ENCODE results near the gene MICALL1. TPM values are rescaled to one million over a fixed set of nuclear protein-coding genes. Genes with fewer than 3 reads are reported as not detected.
"Not testable (repeated sequence)": the region's sequence is repeated elsewhere in the genome, so short reads cannot be mapped to it uniquely, and the experiment has no call there.

Gene MICALL1
- total RNA-seq, 2 experiments from 2014 or later: 14.2 to 16.6 TPM

DNA sequence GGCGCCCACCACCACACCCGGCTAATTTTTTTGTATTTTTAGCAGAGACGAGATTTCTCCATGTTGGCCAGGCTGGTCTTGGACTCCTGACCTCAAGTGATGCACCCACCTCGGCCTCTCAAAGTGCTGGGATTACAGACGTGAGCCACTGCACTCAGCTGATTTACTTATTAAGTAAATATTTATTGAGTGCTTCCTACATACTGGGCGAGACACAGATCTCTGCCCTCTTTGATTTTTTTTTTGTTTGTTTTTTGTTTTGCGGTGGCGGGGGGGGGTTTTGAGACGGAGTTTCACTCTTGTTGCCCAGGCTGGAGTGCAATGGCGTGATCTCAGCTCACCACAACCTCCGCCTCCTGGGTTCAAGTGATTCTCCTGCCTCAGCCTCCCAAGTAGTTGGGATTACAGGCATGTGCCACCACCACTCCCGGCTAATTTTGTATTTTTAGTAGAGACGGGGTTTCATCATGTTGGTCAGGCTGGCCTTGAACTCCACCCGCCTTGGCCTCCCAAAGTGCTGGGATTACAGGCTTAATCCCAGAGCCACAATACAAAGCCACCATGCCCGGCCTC lies 49.8 kb downstream of the MICALL1 start:
- DNase-seq, H3K9me3 Mint-ChIP-seq, H3K27ac Mint-ChIP-seq, H3K4me3 Mint-ChIP-seq: not testable (repeated sequence)
- Mint-ChIP-seq H3K4me1 (peaks cover 26% of the 10 kb centered on the region), H3K27me3 (peaks cover 16% of the 10 kb centered on the region), H3K36me3 (peaks cover 24% of the 10 kb centered on the region)

DNA sequence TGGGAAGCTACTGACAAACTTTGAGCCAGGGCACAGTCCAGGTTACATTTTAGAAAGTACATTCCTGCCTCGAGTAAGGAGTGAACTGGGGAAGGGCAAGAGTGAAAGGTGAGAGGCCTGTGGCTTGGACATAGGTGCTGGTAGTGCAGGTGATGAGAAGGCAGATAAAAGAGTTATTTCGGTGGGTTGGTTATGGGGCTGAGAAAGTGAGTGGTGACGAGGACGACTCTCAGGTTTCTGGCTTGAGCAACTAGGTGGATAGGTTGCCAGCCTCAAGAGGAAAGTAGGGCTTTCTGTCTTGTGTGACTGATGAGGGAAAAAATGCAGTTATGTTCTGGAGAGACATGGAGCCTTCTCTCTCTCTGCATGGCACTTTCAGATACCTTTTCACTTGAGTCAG lies 51.1 kb downstream of the MICALL1 start:
- Mint-ChIP-seq H3K36me3 (peaks cover 29% of the 10 kb centered on the region), H3K4me3 (no peak overlapping the region), H3K27me3 (peaks cover 7% of the 10 kb centered on the region), H3K9me3 (no peaks in the 10 kb centered on the region), H3K27ac (no peak overlapping the region), H3K4me1 (peaks cover 24% of the 10 kb centered on the region)
- no peak for DNase-seq

DNA sequence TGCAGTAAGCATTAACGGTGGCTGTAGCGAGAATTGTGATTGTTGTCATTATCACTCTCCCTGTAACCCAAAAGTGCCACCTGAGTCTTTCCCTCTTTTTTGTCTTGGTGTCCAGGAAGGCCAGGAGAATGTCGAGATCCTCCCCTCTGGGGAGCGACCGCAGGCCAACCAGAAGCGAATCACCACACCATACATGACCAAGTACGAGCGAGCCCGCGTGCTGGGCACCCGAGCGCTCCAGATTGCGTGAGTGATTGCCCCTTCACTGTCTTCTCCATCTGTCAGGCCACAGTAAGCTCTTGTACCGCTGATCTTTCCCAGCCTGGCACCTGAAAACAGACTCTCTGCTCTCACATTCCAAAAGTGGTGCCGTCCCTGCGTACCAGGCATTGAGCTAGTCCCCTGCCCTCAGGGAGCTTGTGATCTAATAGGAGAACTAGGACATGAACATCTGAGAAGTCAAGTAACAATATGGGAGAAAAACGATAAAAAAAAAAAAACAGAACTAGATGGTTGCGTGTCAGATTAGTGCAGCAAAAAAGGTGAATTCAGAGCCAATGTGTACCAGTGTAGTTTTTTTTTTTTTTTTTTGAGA lies 53.2 kb downstream of the MICALL1 start:
- Mint-ChIP-seq H3K36me3 (peaks cover 33% of the 10 kb centered on the region), H3K4me3 (no peak overlapping the region), H3K27me3 (no peaks in the 10 kb centered on the region), H3K27ac (no peak overlapping the region), H3K9me3 (no peaks in the 10 kb centered on the region), H3K4me1 (peaks cover 17% of the 10 kb centered on the region)
- no peak for DNase-seq

DNA sequence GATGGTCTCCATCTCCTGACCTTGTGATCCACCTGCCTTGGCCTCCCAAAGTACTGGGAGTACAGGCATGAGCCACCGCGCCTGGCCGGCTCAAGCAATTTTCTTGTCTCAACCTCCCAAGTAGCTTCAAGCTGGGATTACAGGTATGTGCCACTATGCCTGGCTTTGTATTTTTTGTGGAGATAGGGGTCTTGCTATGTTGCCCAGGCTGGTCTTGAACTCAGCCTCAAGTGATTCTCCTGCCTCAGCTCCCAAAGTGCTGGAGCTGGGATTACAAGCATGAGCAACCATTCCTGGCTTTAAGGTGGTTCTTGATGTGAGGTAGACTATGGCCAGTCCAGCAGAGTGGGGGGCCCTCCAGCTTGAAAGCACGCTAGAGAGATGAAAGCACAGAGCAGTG lies 55.0 kb downstream of the MICALL1 start:
- Mint-ChIP-seq H3K4me1 (peaks cover 13% of the 10 kb centered on the region), H3K9me3 (no peaks in the 10 kb centered on the region), H3K36me3 (peaks cover 36% of the 10 kb centered on the region), H3K27ac (no peak overlapping the region), H3K27me3 (no peaks in the 10 kb centered on the region), H3K4me3 (no peak overlapping the region)
- DNase-seq: no peak

DNA sequence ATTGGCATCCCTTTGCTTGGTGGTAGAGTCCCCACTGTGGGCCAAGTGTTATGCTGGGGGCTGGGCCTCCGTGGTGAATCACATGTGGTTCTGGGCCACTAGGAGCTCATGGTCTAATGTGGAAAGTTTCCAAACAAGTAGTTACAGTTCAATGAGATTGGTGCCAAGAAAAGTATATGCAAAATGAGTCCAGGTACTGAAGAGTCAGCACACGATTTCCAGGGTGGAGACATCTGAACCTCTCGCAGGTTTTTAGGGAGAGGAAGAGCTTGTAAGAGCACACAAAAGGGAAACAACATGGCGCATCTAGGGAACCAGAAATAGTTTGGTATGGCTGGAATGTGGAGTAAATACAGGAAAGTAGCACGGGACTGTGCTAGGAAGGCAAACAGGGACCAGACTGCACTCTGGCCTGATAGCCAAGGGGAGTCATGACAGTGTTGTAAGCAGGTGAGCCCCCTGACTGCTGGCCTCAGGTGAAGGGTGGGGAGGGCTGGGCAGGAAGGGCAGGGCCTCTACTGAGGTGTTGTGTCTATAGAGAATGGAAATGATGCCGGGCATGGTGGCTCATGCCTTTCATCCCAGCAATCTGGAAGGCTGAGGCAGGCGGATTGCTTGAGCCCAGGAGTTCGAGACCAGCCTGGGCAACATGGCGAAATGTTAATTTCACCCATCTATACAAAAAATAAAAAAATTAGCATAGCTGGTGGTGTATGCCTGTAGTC lies 60.0 kb downstream of the MICALL1 start:
- DNase-seq: no peak
- Mint-ChIP-seq H3K27ac (no peak overlapping the region), H3K27me3 (no peaks in the 10 kb centered on the region), H3K4me1 (peaks cover 4% of the 10 kb centered on the region), H3K36me3 (peaks cover 21% of the 10 kb centered on the region), H3K4me3 (no peak overlapping the region), H3K9me3 (no peaks in the 10 kb centered on the region)

DNA sequence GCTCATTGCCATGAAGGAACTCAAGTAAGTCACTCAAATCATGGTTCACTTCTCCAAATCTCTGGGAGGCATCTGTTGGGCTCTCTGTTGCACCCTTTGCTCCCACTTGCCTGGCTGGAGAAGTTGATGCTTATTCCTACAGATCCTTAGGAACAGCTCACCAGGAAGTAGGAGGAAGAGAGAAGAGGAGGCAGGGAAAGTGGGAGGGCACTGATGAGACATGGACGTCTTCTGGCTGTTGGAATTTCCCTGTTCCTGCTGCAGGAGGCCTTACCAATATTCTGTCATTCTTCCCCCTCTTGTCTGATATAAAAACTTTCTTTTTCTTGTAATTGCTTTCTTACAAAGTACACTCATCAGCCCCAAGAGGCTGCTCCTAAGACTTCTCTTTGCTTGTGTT lies 61.0 kb downstream of the MICALL1 start:
- no peak for DNase-seq
- Mint-ChIP-seq H3K4me3 (no peak overlapping the region), H3K4me1 (peaks cover 4% of the 10 kb centered on the region), H3K36me3 (peaks cover 18% of the 10 kb centered on the region), H3K27ac (no peak overlapping the region), H3K9me3 (no peaks in the 10 kb centered on the region), H3K27me3 (no peaks in the 10 kb centered on the region)

DNA sequence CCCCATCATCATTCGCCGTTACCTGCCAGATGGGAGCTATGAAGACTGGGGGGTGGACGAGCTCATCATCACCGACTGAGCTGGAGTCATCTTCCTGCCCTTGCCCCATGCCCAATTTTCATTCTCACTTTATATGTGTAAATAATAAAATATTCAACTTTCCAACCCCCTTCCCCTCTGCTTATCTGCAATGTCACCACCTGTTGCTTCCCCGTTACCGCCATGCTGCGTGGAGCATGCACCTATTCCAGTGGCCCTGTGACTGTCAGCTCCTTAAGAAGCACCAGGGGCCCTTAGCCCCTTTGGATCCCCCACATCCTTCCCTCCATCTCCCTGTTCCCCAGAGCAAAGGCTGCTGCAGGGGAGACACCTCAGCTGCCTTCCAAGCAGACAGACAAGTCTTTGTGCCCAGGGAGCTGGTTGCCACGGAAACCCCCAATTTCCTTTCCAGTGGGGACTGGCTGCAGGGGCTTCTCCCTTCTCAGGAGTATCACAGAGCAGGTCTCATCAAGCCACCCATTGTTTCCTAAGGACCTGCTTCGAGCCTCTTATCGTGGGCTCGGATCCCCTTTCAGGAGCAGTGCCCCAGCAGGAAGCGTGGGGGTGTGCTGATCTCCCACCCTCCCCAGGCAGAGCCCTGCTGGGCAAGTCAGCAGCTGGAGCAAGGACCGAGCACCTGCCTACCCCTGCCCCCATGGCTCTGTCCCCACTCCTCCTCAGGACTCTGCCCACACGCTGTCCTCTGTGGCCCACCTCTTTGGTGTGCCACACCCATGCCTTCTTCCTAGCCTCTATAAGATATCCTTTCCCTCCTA lies 61.7 kb downstream of the MICALL1 start:
- Mint-ChIP-seq H3K27me3 (no peaks in the 10 kb centered on the region), H3K4me1 (peaks cover 4% of the 10 kb centered on the region), H3K4me3 (no peak overlapping the region), H3K27ac (no peak overlapping the region), H3K36me3 (peaks cover 16% of the 10 kb centered on the region), H3K9me3 (no peaks in the 10 kb centered on the region)
- DNase-seq: no peak

DNA sequence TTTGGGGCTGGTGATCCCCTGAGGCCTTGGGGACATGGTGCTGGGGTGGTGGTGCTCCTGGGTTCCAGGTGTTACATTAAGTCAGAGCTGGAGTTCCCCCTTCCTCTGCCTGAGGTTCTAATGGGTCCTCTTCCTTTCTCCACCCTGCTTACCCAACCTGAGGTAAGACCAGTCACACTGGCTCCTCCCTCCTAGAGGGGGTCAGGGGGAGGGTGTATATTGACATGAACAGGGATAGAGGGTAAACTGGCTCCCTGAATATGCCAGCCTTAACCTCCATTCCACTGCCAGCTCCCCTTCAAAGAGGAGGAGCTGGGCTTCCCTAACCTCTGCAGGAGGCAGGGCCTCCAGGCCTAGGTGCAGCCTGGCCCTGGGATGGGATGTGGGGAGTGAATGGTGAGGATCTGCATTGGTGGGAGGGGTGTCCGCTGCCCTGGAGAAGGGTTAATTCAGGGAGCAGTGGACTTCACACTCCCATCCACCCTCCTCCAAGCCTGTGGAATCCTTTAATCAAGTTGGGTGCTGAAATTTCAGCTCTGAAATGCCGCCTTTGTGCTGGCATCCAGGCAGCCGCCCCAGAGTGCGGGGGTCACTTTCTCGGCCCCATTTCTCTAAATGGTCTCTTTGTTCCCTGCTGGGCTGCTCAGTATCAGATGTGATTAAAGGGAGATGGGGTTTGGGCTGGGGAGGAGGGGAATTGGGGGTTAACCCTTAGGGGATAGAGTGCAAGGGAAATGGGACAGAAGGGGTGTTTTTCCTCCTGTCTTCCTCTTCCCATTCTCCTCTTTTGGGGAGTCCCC lies 62.6 kb downstream of the MICALL1 start:
- Mint-ChIP-seq H3K4me3 (no peak overlapping the region), H3K27ac (no peak overlapping the region), H3K36me3 (peaks cover 16% of the 10 kb centered on the region), H3K27me3 (no peaks in the 10 kb centered on the region), H3K4me1 (peaks cover 4% of the 10 kb centered on the region), H3K9me3 (no peaks in the 10 kb centered on the region)
- no peak for DNase-seq

DNA sequence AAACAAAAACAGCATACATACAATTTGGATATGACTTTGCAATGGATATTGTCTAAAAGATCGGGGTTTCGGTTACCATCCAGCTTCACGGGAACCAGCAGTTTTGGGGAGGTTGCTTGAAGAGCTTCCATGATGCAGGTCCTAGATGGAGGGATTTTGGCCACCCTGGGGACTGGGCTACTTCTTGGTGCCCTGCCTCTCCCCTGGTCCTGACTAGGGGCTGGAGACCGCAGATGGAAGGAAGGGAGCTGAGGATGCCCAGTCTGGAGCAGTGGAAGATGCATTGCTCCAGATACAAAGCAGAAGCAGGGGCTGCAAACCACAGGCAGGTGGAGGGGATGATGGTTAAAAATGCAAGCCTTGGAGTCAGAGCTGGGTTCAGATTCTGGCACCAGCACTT lies 64.8 kb downstream of the MICALL1 start:
- Mint-ChIP-seq H3K27me3 (no peaks in the 10 kb centered on the region), H3K4me3 (no peak overlapping the region), H3K4me1 (no peaks in the 10 kb centered on the region), H3K27ac (no peak overlapping the region), H3K36me3 (peaks cover 10% of the 10 kb centered on the region), H3K9me3 (no peaks in the 10 kb centered on the region)
- DNase-seq: no peak

DNA sequence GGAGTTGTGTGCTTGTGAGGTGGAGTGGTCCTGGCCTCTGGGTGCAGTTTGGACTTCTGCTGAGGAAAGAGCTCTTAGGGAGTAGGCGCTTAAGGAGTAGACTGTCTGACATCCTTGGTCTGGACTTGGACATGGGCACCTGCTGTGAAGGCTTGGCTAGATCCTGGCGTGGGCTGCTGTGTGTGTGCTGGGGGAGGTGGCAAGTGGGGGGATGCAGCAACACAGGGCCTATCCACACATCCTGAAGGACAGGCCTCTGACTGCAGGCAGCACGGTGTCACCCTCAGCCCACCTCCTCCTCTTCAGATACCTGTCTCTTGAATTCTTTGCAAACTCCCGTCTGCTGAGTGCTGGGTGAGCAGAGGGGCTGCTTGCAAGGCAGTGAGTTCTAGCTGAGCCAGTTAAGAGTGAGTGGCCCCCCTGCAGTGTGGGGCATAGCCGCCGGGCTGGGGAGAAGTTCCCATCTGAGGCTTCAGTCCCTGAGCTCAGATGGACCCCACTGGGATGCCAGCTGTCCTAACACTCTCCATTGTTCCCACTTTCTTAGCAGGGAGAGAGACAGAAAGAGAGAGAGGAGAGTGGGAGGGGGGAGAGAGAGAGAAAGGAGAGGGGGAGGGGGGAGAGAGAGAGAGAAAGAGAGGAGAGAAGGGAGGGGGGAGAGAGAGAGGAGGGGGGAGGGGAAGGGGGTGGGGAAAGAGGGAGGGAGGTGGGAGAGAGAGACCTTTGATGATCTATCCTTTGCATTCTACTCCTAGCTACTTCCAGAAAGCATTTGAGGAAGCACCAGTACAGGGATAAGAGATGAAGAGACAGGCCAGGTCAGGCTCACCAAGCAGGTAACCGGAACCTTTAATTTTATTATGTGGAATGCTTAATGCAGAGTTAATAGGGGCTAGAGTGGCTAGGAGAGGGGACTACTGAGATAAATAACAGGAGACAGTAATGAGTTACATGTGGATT lies 65.7 kb downstream of the MICALL1 start:
- Mint-ChIP-seq H3K9me3 (no peaks in the 10 kb centered on the region), H3K4me1 (no peaks in the 10 kb centered on the region), H3K27ac (no peak overlapping the region), H3K4me3 (no peak overlapping the region), H3K27me3 (no peaks in the 10 kb centered on the region), H3K36me3 (peaks cover 10% of the 10 kb centered on the region)
- no peak for DNase-seq

DNA sequence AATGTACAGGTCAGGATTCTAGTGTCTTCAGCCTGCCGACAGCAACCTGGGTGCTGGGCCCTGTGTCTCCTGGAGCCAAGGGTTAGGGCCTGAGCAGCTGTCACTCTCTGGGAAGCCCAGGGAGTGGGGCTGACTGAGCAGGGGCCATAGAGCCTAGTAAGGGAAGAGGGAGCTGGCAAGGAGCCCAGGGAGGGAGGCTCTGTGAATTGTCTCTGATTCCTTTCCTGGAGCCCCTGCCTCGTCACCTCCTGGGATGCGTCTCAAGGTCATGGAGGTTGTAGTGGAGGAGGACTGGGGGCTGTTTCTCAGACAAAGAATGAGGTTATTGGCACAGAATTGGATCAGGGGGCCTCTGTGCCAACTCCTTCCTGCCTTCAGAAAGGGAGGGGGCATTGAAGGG lies 66.4 kb downstream of the MICALL1 start:
- no peak overlapping the region for H3K27ac Mint-ChIP-seq
- no peaks in the 10 kb centered on the region for H3K4me1 Mint-ChIP-seq
- H3K9me3 Mint-ChIP-seq: no peaks in the 10 kb centered on the region
- H3K36me3 Mint-ChIP-seq: peaks cover 8% of the 10 kb centered on the region
- no peak overlapping the region for H3K4me3 Mint-ChIP-seq
- no peaks in the 10 kb centered on the region for H3K27me3 Mint-ChIP-seq
- DNase-seq: no peak

DNA sequence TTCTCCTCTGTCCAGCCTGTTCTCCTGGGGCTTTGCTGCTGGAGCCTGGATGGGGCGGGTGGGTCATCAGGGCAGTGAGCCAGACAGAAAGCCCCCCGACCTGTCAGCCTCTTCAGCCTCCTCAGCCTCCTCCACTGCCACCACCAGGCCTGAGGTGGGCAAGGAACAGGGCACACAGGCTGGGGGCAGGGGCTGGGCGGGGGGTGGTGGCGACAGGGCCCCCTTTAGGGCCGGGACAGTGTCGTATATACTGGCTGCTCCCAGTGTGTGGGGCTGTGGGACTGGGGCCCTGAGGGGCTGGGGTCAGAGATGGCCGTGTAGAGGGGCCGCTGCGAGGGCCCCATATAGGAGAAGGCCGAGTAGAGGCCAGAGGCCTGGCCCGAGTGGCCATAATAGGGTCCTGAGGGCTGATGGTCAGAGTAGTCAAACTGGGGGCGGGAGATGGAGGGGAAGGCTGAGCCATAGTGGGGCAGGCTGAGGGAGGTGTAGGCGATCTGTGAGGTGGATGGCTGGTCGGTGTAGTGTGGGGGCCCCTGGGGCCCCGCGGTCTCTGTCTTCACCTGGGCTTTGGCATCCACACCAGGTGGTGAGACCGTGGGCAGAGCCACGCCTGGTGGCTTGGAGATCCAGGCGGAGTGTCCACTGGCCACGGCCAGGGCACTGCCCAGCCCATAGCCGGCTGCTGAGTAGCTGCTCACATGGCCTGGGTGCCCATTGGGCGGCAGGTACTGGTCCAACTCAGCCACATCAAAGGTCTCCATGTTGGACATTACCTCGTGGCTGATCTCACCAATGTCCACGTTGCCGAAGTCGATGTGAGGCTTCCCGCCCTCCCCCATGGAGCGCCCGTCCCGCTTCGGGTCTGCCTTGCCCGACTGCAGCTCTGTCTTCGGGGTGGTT lies 67.4 kb downstream of the MICALL1 start:
- no peak overlapping the region for H3K4me3 Mint-ChIP-seq
- no peaks in the 10 kb centered on the region for H3K4me1 Mint-ChIP-seq
- H3K36me3 Mint-ChIP-seq: peaks cover 5% of the 10 kb centered on the region
- H3K9me3 Mint-ChIP-seq: no peaks in the 10 kb centered on the region
- no peak overlapping the region for H3K27ac Mint-ChIP-seq
- DNase-seq: no peak
- no peaks in the 10 kb centered on the region for H3K27me3 Mint-ChIP-seq

DNA sequence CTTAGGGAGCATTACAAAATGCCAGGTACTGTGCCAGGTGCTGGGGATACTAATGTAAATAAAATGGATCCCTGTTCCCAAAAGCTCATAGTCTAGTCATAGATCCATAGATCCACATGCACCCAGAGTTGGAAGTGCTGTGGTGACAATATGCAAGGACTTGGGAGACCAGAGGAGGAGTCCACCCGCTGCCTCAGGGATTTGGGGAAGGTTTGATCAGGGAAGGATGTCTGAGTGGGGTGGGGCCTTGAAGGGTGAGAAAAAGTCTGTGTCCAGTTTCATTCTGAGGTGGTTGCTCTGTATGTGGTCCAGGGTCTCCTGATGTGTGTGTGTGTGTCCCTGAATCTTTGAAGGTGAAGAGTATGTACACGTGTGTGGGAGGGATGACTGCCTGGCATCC lies 69.1 kb downstream of the MICALL1 start:
- DNase-seq: no peak
- Mint-ChIP-seq H3K27ac (no peak overlapping the region), H3K9me3 (no peaks in the 10 kb centered on the region), H3K4me1 (no peaks in the 10 kb centered on the region), H3K27me3 (no peaks in the 10 kb centered on the region), H3K4me3 (no peak overlapping the region), H3K36me3 (no peaks in the 10 kb centered on the region)
